ENCODE measurements around the gene CCDC73. TPM values are rescaled to one million over a fixed set of nuclear protein-coding genes. Genes with fewer than 3 reads are reported as not detected.
"Not testable (repeated sequence)": the region's sequence is repeated elsewhere in the genome, so short reads cannot be mapped to it uniquely, and the experiment has no call there.

Gene CCDC73
- polyA plus RNA-seq, 5 donors, result 0.06 to 0.18 (median 0.16) TPM

GRCh38 chr11:32705309-32706033 is 89.0 kb downstream of the CCDC73 start:
- no peak for DNase-seq

- no peak for DNase-seq
Observed at GRCh38 chr11:32704775-32705174, 89.7 kb downstream of the CCDC73 start.

- DNase-seq, result no peak
Observed at GRCh38 chr11:32704261-32704660, 90.2 kb downstream of the CCDC73 start.

GRCh38 chr11:32701616-32702015 is 92.8 kb downstream of the CCDC73 start:
- no peak for DNase-seq

- no peak for DNase-seq
Observed at GRCh38 chr11:32698579-32698978, 95.9 kb downstream of the CCDC73 start.

GRCh38 chr11:32671051-32671450 is 123.4 kb downstream of the CCDC73 start:
- no peak for DNase-seq

GRCh38 chr11:32659672-32660071 is 134.8 kb downstream of the CCDC73 start:
- no peak for DNase-seq

GRCh38 chr11:32658639-32659406 is 135.6 kb downstream of the CCDC73 start:
- no peak for DNase-seq

GRCh38 chr11:32643526-32643925 is 150.9 kb downstream of the CCDC73 start:
- no peak for DNase-seq

- DNase-seq, result no peak
Observed at GRCh38 chr11:32641361-32641760, 153.1 kb downstream of the CCDC73 start.

GRCh38 chr11:32635819-32636218 is 158.6 kb downstream of the CCDC73 start:
- no peak for DNase-seq

- no peak for DNase-seq
Observed at GRCh38 chr11:32630844-32631243, 163.6 kb downstream of the CCDC73 start.

GRCh38 chr11:32616903-32617302 is 177.6 kb downstream of the CCDC73 start:
- DNase-seq, result no peak

GRCh38 chr11:32615422-32615821 is 179.0 kb downstream of the CCDC73 start:
- DNase-seq, result no peak

GRCh38 chr11:32613500-32614151 is 180.8 kb downstream of the CCDC73 start:
- no peak for DNase-seq

GRCh38 chr11:32610797-32611352 is 183.6 kb downstream of the CCDC73 start:
- DNase-seq, result no peak

GRCh38 chr11:32608826-32609225 is 185.6 kb downstream of the CCDC73 start:
- not testable (repeated sequence) for DNase-seq

- DNase-seq, result no peak
Observed at GRCh38 chr11:32606220-32606619, 188.2 kb downstream of the CCDC73 start.

- no peak for DNase-seq
Observed at GRCh38 chr11:32602657-32603415, 191.6 kb downstream of the CCDC73 start.

- DNase-seq, result no peak
Observed at GRCh38 chr11:32597921-32598320, 196.5 kb downstream of the CCDC73 start.

- DNase-seq, result not testable (repeated sequence)
Observed at GRCh38 chr11:32596114-32596513, 198.3 kb downstream of the CCDC73 start.

GRCh38 chr11:32594272-32594671 is 200.2 kb downstream of the CCDC73 start:
- DNase-seq, result no peak

Data from right lung (tissue), 5 donors.